MM.1S (cell line): ENCODE measurements around the gene ACAP1.

ENCODE experiments used
- DNase-seq: peaks from one replicate; pipeline ENCODE4 v3.0.0-alpha.2; 2015
- H2AFZ ChIP-seq: fragments of 300-600 bp; sonication (generic); 2 replicates; pipeline ENCODE4 v1.6.0; 2016; ENCODE audit warnings: antibody characterized with exemption, low read length
- H3F3A ChIP-seq: fragments of 300-600 bp; sonication (generic); 2 replicates; pipeline ENCODE4 v1.6.1; 2016; ENCODE audit warnings: mild to moderate bottlenecking, antibody characterized with exemption, low read length, moderate library complexity, mixed read lengths; ENCODE audit not compliant: insufficient read depth
- H3K27ac ChIP-seq: fragments of 300-600 bp; sonication (generic); 2 replicates; pipeline ENCODE4 v1.5.1; 2016; ENCODE audit warnings: mild to moderate bottlenecking, low read length
- H3K27me3 ChIP-seq: fragments of 300-600 bp; sonication (generic); replicated peaks from 2 replicates; pipeline ENCODE4 v1.6.0; 2016; ENCODE audit warnings: low read length; ENCODE audit not compliant: insufficient read depth
- H3K36me3 ChIP-seq: fragments of 300-600 bp; sonication (generic); replicated peaks from 2 replicates; pipeline ENCODE4 v1.6.1; 2016; ENCODE audit warnings: mild to moderate bottlenecking, low read length, mixed read lengths; ENCODE audit not compliant: insufficient read depth
- H3K4me1 ChIP-seq: fragments of 300-600 bp; sonication (generic); 2 replicates; pipeline ENCODE4 v1.6.1; 2016; ENCODE audit warnings: low read length, mixed read lengths
- H3K4me2 ChIP-seq: fragments of 300-600 bp; sonication (generic); 2 replicates; pipeline ENCODE4 v1.6.0; 2016; ENCODE audit warnings: low read depth, low read length
- H3K4me3 ChIP-seq: fragments of 300-600 bp; sonication (generic); 2 replicates; pipeline ENCODE4 v1.5.1; 2016; ENCODE audit warnings: low read length, mixed read lengths
- H3K79me2 ChIP-seq: fragments of 300-600 bp; sonication (generic); 2 replicates; pipeline ENCODE4 v1.6.1; 2016; ENCODE audit warnings: mixed run types, low read length, mixed read lengths
- H3K9ac ChIP-seq: fragments of 300-600 bp; sonication (generic); 2 replicates; pipeline ENCODE4 v1.6.1; 2016; ENCODE audit warnings: low read length, mixed read lengths
- H3K9me2 ChIP-seq: fragments of 300-600 bp; sonication (generic); replicated peaks from 2 replicates; pipeline ENCODE4 v1.6.1; 2016; ENCODE audit warnings: mild to moderate bottlenecking, low read length, mixed read lengths; ENCODE audit not compliant: insufficient read depth
- H3K9me3 ChIP-seq: fragments of 300-600 bp; sonication (generic); replicated peaks from 2 replicates; pipeline ENCODE4 v1.6.1; 2016; ENCODE audit warnings: mild to moderate bottlenecking, low read length, mixed read lengths; ENCODE audit not compliant: insufficient read depth
- H4K20me1 ChIP-seq: fragments of 300-600 bp; sonication (generic); 2 replicates; pipeline ENCODE4 v1.6.1; 2016; ENCODE audit warnings: mild to moderate bottlenecking, low read length, moderate library complexity, mixed read lengths; ENCODE audit not compliant: insufficient read depth
- CTCF ChIP-seq: fragments of 300-600 bp; sonication (generic); IDR thresholded peaks from 2 replicates; pipeline ENCODE4 v1.5.1; 2016; ENCODE audit warnings: antibody characterized with exemption, low read length, mixed read lengths
- EZH2 ChIP-seq: fragments of 300-600 bp; sonication (generic); optimal IDR thresholded peaks from 2 replicates; pipeline ENCODE3; 2017; ENCODE audit warnings: low read depth, mild to moderate bottlenecking, antibody characterized with exemption, low read length, mixed read lengths
- EZH2phosphoT487 ChIP-seq: fragments of 300-600 bp; sonication (generic); IDR thresholded peaks from 2 replicates; pipeline ENCODE4 v1.6.1; 2018; ENCODE audit warnings: antibody characterized with exemption, low read length

ACAP1 gene

GRCh38 chr17:7309628-7310027, 26.7 kb upstream of the ACAP1 start:
- peaks cover 33% of the 10 kb centered on the region for H4K20me1 ChIP-seq
- peak overlapping the region; percentile 100; the same call in 1 of the 2 replicates for H3K9ac ChIP-seq
- TF ChIP-seq CTCF (no peak), EZH2phosphoT487 (no peak), EZH2 (no peak)
- no peak for DNase-seq
- H3K27me3 ChIP-seq, result no peaks in the 10 kb centered on the region
- H3K79me2 ChIP-seq, result peaks cover 68% of the 10 kb centered on the region
- H2AFZ ChIP-seq, result no peak overlapping the region
- peak overlapping the region; percentile 68 for H3K4me2 ChIP-seq
- H3K9me3 ChIP-seq, result no peaks in the 10 kb centered on the region
- peak overlapping the region; percentile 97 for H3K4me3 ChIP-seq
- peaks cover 15% of the 10 kb centered on the region for H3K36me3 ChIP-seq
- H3K4me1 ChIP-seq, result peaks cover 19% of the 10 kb centered on the region
- H3K9me2 ChIP-seq, result no peaks in the 10 kb centered on the region
- H3F3A ChIP-seq, result peaks cover 74% of the 10 kb centered on the region
- H3K27ac ChIP-seq, result peak overlapping the region; percentile 100; the same call in 1 of the 2 replicates

- Histone ChIP-seq H4K20me1 (peaks cover 33% of the 10 kb centered on the region), H3K9me3 (no peaks in the 10 kb centered on the region), H2AFZ (no peak overlapping the region), H3K9me2 (no peaks in the 10 kb centered on the region), H3F3A (peaks cover 77% of the 10 kb centered on the region), H3K27me3 (no peaks in the 10 kb centered on the region), H3K4me1 (peaks cover 24% of the 10 kb centered on the region), H3K79me2 (peaks cover 75% of the 10 kb centered on the region), H3K9ac (no peak overlapping the region), H3K4me2 (peak overlapping the region; percentile 68; the same call in 1 of the 2 replicates), H3K27ac (no peak overlapping the region), H3K4me3 (no peak overlapping the region), H3K36me3 (peaks cover 15% of the 10 kb centered on the region)
- DNase-seq, result no peak
- TF ChIP-seq EZH2phosphoT487 (no peak), EZH2 (no peak), CTCF (no peak)
These were observed 25.1 kb upstream of the ACAP1 start for GRCh38 chr17:7311110-7311705.

GRCh38 chr17:7312432-7313087, 23.8 kb upstream of the ACAP1 start:
- no peaks in the 10 kb centered on the region for H3K9me2 ChIP-seq
- no peak overlapping the region for H2AFZ ChIP-seq
- no peak overlapping the region for H3K4me2 ChIP-seq
- H3K4me3 ChIP-seq, result no peak overlapping the region
- H3K36me3 ChIP-seq, result peaks cover 15% of the 10 kb centered on the region
- no peak for DNase-seq
- H3K27me3 ChIP-seq, result no peaks in the 10 kb centered on the region
- peak overlapping the region; percentile 63; the same call in 1 of the 2 replicates for H3K27ac ChIP-seq
- H3K9me3 ChIP-seq, result no peaks in the 10 kb centered on the region
- no peak overlapping the region for H3K9ac ChIP-seq
- peaks cover 68% of the 10 kb centered on the region for H3F3A ChIP-seq
- H4K20me1 ChIP-seq, result peaks cover 33% of the 10 kb centered on the region
- H3K4me1 ChIP-seq, result peaks cover 24% of the 10 kb centered on the region
- TF ChIP-seq EZH2 (no peak), EZH2phosphoT487 (no peak), CTCF (no peak)
- peaks cover 74% of the 10 kb centered on the region for H3K79me2 ChIP-seq
